ENCODE measurements around the gene KAT8. TPM values are rescaled to one million over a fixed set of nuclear protein-coding genes. Genes with fewer than 3 reads are reported as not detected.

KAT8 gene
- total and polyA plus RNA-seq, 2 of the 4 experiments (the other 2 are of a cell fraction) = 19.4 to 27.4 TPM

- peak; percentile 30 for ATAC-seq (ENCODE audit: low read depth)
- H3K56ac ChIP-seq (ENCODE audit: extremely low read depth, insufficient read depth, low read length) = peak overlapping the region; percentile 65
- peak overlapping the region; percentile 100 for H2AK9ac ChIP-seq (replicated peaks; ENCODE audit: low read depth, low read length, poor library complexity)
- H3K9ac ChIP-seq (ENCODE audit: low read depth, low read length) = peak overlapping the region; percentile 96
- H3K27me3 ChIP-seq (ENCODE audit: control insufficient read depth, insufficient read depth, low read length) = no peaks in the 10 kb centered on the region
- peak overlapping the region; percentile 66 to 86; a peak in 3 of 4 replicates for H4K8ac ChIP-seq (ENCODE audit: low read depth in 2 of 2, low read length in 2 of 2)
- peaks cover 3% of the 10 kb centered on the region for H3K4me1 ChIP-seq (ENCODE audit: control insufficient read depth, insufficient read depth, low read length)
- peak overlapping the region; percentile 79 for H3K4ac ChIP-seq (ENCODE audit: low read depth, low read length)
- no peak overlapping the region for H2BK15ac ChIP-seq (ENCODE audit: low read depth, low read length)
- peak overlapping the region; percentile 12; the same call in 1 of the 2 replicates for H4K5ac ChIP-seq (ENCODE audit: low read depth, low read length)
- H3K9me1 ChIP-seq (ENCODE audit: insufficient read depth, low read length) = peaks cover 15% of the 10 kb centered on the region
- peaks cover 17% of the 10 kb centered on the region for H4K20me1 ChIP-seq (ENCODE audit: insufficient read depth, low read length)
- peak overlapping the region; percentile 96 for H2AK5ac ChIP-seq (ENCODE audit: low read depth, low read length)
- H3K4me2 ChIP-seq (ENCODE audit: low read depth, low read length) = peak overlapping the region; percentile 98
- peak overlapping the region; percentile 63 for H3K27ac ChIP-seq (ENCODE audit: insufficient read depth, low read length)
- peak overlapping the region; percentile 95 for H3K23ac ChIP-seq (ENCODE audit: low read depth, low read length)
- in situ Hi-C loops (cut with MboI; ENCODE audit: low sequenced_read_pairs) = no loop called here
- no peaks in the 10 kb centered on the region for H3K9me3 ChIP-seq (ENCODE audit: control insufficient read depth, insufficient read depth, low read length)
- no peak for TF ChIP-seq RCOR1 (IDR thresholded peaks at IDR 0.05; ENCODE audit: insufficient replicate concordance, low read length)
- no peak for TF ChIP-seq POLR2A (IDR thresholded peaks at IDR 0.05; ENCODE audit: low read depth, low read length)
- TF ChIP-seq CHD1 (IDR thresholded peaks at IDR 0.05; ENCODE audit: low read depth, low read length) = no peak
- TF ChIP-seq NFE2L2 (IDR thresholded peaks at IDR 0.05; ENCODE audit: low read depth, low read length) = no peak
- no peak for TF ChIP-seq BHLHE40 (IDR thresholded peaks at IDR 0.05; ENCODE audit: low read depth, low read length)
- TF ChIP-seq MXI1 (IDR thresholded peaks at IDR 0.05; ENCODE audit: borderline replicate concordance, low read depth, low read length) = no peak
- no peak for TF ChIP-seq CEBPB (IDR thresholded peaks at IDR 0.05; ENCODE audit: low read depth, low read length)
- no peak for TF ChIP-seq RAD21 (IDR thresholded peaks at IDR 0.05; ENCODE audit: low read length)
- TF ChIP-seq, protein P1, sequence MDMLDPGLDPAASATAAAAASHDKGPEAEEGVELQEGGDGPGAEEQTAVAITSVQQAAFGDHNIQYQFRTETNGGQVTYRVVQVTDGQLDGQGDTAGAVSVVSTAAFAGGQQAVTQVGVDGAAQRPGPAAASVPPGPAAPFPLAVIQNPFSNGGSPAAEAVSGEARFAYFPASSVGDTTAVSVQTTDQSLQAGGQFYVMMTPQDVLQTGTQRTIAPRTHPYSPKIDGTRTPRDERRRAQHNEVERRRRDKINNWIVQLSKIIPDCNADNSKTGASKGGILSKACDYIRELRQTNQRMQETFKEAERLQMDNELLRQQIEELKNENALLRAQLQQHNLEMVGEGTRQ (IDR thresholded peaks at IDR 0.05; ENCODE audit: low read depth, low read length) = no peak
- TF ChIP-seq FOS (IDR thresholded peaks at IDR 0.05; ENCODE audit: low read depth, low read length) = no peak
- no peak for TF ChIP-seq MAZ (IDR thresholded peaks at IDR 0.05; ENCODE audit: borderline replicate concordance, low read depth, low read length)
- no peak for TF ChIP-seq RFX5 (IDR thresholded peaks at IDR 0.05; ENCODE audit: low read depth, low read length)
- TF ChIP-seq ELK1 (IDR thresholded peaks at IDR 0.05; ENCODE audit: borderline replicate concordance, low read depth, low read length) = no peak
- TF ChIP-seq MAFK (IDR thresholded peaks at IDR 0.05; ENCODE audit: low read depth, low read length) = no peak
- TF ChIP-seq SMC3 (IDR thresholded peaks at IDR 0.05; ENCODE audit: low read depth, low read length) = no peak
- TF ChIP-seq CTCF (conservative IDR thresholded peaks at IDR 0.05; ENCODE audit: low read depth, low read length) = no peak
- peak overlapping the region; percentile 96 for H3K14ac ChIP-seq (replicated peaks; ENCODE audit: low read depth, low read length)
- no peak for DNase-seq
- WGBS, 2 experiments (ENCODE audit: extremely low coverage in 2 of 2, insufficient read length in 1 of 2) = 0% methylated on average over 17 of the region's 20 CpGs; no CpG with 5 or more reads in 1 of the 2 experiments
- BruUV-seq (replicated peaks) = no TSS peak
- peak overlapping the region; percentile 91 for H3K4me3 ChIP-seq (ENCODE audit: insufficient read depth, low read depth, low read length)
- H2BK120ac ChIP-seq (ENCODE audit: low read depth, low read length) = peak overlapping the region; percentile 27; the same call in 1 of the 2 replicates
- H3K18ac ChIP-seq (ENCODE audit: low read depth, low read length) = peak overlapping the region; percentile 12
- CTCF ChIA-PET = interaction anchor here (1.0 kb wide), 1 partner anchor 49 kb away, joined by 3 read pairs; no protein-coding TSS in a partner anchor
- dilution Hi-C loops (cut with HindIII; ENCODE audit: low sequenced_read_pairs, unreplicated experiment) = no loop called here
- H2AFZ ChIP-seq (replicated peaks; ENCODE audit: low read length, poor library complexity) = peak overlapping the region; percentile 96
- peaks cover 34 to 55% of the 10 kb centered on the region in 2 experiments; a peak in 3 of 4 replicates for H3K79me1 ChIP-seq (ENCODE audit: low read depth in 1 of 2, low read length in 2 of 2)
- peak overlapping the region; percentile 74; the same call in 1 of the 2 replicates for H4K91ac ChIP-seq (ENCODE audit: insufficient read depth, low read depth, low read length)
- POLR2A ChIA-PET (ENCODE audit: unreplicated experiment) = no interaction called here
- H2BK5ac ChIP-seq (ENCODE audit: low read depth, low read length, poor library complexity, severe bottlenecking) = peak overlapping the region; percentile 67
- peaks cover 14% of the 10 kb centered on the region for H3K36me3 ChIP-seq (ENCODE audit: control insufficient read depth, insufficient read depth, low read length)
- no peak overlapping the region for H2BK20ac ChIP-seq (ENCODE audit: low read depth, low read length)
- intact Hi-C loops (cut with micrococcal nuclease) = loop anchor here (1.0 to 5.0 kb wide), 3 partner anchors 48 to 109 kb away; partner anchors contain the start of genes HSD3B7 and STX4
Measured at GRCh38 chr16:31094088-31094423, 23.4 kb upstream of the KAT8 start.
